ENCODE data around the gene SCUBE1.

DNA sequence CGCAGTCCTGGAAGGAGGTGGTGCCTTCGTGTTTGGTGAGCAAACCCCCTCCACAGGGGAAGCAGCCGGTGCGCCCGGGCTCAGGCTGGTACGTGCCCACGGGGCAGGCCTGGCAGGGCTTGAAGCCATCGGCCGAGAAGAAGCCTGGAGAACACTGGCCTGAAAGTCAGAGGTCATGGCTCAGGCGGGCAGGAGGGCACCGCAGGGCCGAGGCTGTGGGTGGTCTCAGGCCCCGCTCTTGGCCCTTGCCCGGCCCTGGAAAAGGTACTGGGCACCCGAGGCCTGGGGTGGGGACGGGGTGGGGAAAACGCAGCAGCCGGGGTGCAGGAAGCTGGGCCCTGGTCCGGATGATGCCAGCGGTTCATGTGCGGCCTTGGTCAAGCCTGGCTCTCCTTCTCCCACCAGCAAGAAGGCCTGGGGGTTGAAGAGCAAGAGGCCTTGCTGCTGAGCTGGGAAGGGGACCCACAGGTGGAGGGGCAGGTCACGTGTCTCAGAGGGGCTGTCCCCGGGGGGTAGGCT lies 130.7 kb downstream of the SCUBE1 start:
- TF ChIP-seq, protein P1, sequence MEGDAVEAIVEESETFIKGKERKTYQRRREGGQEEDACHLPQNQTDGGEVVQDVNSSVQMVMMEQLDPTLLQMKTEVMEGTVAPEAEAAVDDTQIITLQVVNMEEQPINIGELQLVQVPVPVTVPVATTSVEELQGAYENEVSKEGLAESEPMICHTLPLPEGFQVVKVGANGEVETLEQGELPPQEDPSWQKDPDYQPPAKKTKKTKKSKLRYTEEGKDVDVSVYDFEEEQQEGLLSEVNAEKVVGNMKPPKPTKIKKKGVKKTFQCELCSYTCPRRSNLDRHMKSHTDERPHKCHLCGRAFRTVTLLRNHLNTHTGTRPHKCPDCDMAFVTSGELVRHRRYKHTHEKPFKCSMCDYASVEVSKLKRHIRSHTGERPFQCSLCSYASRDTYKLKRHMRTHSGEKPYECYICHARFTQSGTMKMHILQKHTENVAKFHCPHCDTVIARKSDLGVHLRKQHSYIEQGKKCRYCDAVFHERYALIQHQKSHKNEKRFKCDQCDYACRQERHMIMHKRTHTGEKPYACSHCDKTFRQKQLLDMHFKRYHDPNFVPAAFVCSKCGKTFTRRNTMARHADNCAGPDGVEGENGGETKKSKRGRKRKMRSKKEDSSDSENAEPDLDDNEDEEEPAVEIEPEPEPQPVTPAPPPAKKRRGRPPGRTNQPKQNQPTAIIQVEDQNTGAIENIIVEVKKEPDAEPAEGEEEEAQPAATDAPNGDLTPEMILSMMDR (conservative IDR thresholded peaks at IDR 0.05; ENCODE audit: low read length): no peak
- TF ChIP-seq EZH2phosphoT487 (IDR thresholded peaks at IDR 0.05; ENCODE audit: borderline replicate concordance): no peak

Data from Loucy (cell line).